HL-60 (cell line): ENCODE results near the gene EPN3.

ENCODE experiments used
- DNase-seq, 2 experiments: peaks; one replicate each; pipeline ENCODE4 v3.0.0-alpha.2; 2010 to 2020; ENCODE audit warnings: low read depth in 1 of 2, low spot score in 1 of 2
- H3K27ac ChIP-seq: fragments of 250-450 bp; sonication (Bioruptor Pico); replicated peaks from 2 replicates; pipeline ENCODE4 v1.5.1; 2020; ENCODE audit warnings: mild to moderate bottlenecking, moderate library complexity
- H3K27me3 ChIP-seq: fragments of 250-450 bp; sonication (Bioruptor Pico); 2 replicates; pipeline ENCODE4 v1.5.1; 2021; ENCODE audit warnings: mild to moderate bottlenecking, moderate library complexity; ENCODE audit not compliant: insufficient read depth, poor library complexity, severe bottlenecking
- H3K4me3 ChIP-seq: replicated peaks from 2 replicates; pipeline ENCODE4 v1.5.1; 2011; ENCODE audit warnings: mild to moderate bottlenecking, control low read depth, low read length; ENCODE audit not compliant: insufficient read depth
- CTCF ChIP-seq: IDR thresholded peaks from one replicate; pipeline ENCODE4 v1.5.1; 2011; ENCODE audit warnings: low read length, control low read depth, inconsistent platforms; ENCODE audit not compliant: insufficient read depth
- GABPA ChIP-seq: IDR thresholded peaks from 2 replicates; pipeline ENCODE4 v1.6.1; 2012; ENCODE audit warnings: low read depth
- POLR2AphosphoS5 ChIP-seq: IDR thresholded peaks from 2 replicates; pipeline ENCODE4 v1.6.1; 2012; ENCODE audit warnings: low read depth
- REST ChIP-seq: IDR thresholded peaks from 2 replicates; pipeline ENCODE4 v1.6.1; 2012; ENCODE audit warnings: low read depth; ENCODE audit not compliant: insufficient replicate concordance
- SPI1 ChIP-seq: IDR thresholded peaks from 2 replicates; pipeline ENCODE4 v1.6.1; 2012; ENCODE audit warnings: low read depth, mild to moderate bottlenecking, borderline replicate concordance

The EPN3 gene

GRCh38 chr17:50534979-50535326 lies 2.4 kb downstream of the EPN3 start:
- DNase-seq: no peak
- TF ChIP-seq REST: no peak
- no peak for TF ChIP-seq CTCF
- no peak for TF ChIP-seq GABPA
- TF ChIP-seq SPI1: no peak
- no peak for TF ChIP-seq POLR2AphosphoS5
- Histone ChIP-seq H3K27ac (no peak overlapping the region), H3K27me3 (peaks cover 31% of the 10 kb centered on the region), H3K4me3 (no peak overlapping the region)

GRCh38 chr17:50535407-50535806 lies 2.9 kb downstream of the EPN3 start:
- TF ChIP-seq REST: no peak
- TF ChIP-seq CTCF: no peak
- no peak for TF ChIP-seq GABPA
- no peak for TF ChIP-seq POLR2AphosphoS5
- TF ChIP-seq SPI1: no peak
- Histone ChIP-seq H3K27ac (no peak overlapping the region), H3K4me3 (no peak overlapping the region), H3K27me3 (peaks cover 31% of the 10 kb centered on the region)
- DNase-seq: no peak

GRCh38 chr17:50536683-50537646 lies 4.4 kb downstream of the EPN3 start:
- H3K27ac ChIP-seq: no peak overlapping the region
- H3K4me3 ChIP-seq: no peak overlapping the region
- peaks cover 31% of the 10 kb centered on the region for H3K27me3 ChIP-seq
- no peak for DNase-seq
- no peak for TF ChIP-seq REST
- no peak for TF ChIP-seq POLR2AphosphoS5
- no peak for TF ChIP-seq CTCF
- TF ChIP-seq GABPA: no peak
- TF ChIP-seq SPI1: no peak
